Breast epithelium (tissue), 3 donors: Measurements from ENCODE around the gene PSMD1.

Source experiments
- POLR2A ChIP-seq: fragments of 450-650 bp; IDR thresholded peaks from one replicate; pipeline ENCODE4 v1.6.1; 2016; ENCODE audit warnings: antibody characterized with exemption, mild to moderate bottlenecking, moderate library complexity
- TF ChIP-seq, protein P1 (sequence below), 3 donors: fragments of 450-650 bp; IDR thresholded peaks; one replicate each; pipeline ENCODE4 v1.5.1; 2016 to 2017; ENCODE audit warnings: antibody characterized with exemption in 3 of 3, mild to moderate bottlenecking in 3 of 3, moderate library complexity in 3 of 3

DNA sequence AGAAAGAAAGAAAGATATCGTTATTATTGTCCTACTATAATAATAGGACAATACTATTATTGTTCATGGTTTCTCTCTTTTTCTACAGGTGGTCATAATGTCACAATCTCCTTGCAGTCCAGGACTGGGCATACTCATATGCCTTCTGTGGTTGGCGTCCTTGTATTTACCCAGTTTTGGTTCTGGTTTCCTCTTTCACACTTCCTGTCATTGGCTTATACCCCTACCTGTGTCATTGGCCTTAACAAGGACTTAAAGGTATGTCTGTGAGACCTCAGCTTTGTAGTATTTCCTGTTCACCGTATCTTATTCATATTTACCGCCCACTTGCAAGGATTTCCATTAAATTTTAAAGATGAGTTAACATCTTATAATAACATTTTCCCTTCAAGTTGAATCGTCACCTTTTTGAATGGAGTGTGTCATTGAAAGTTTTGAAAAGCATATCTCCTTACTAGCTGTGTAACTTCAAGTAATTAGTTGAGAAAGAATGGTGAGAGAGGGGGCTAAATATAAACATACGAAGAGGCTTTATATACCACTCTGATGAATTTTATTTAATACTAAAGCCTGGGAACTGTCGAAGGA is 104.7 kb downstream of the PSMD1 start:
- no peak for TF ChIP-seq POLR2A
- TF ChIP-seq, protein P1, sequence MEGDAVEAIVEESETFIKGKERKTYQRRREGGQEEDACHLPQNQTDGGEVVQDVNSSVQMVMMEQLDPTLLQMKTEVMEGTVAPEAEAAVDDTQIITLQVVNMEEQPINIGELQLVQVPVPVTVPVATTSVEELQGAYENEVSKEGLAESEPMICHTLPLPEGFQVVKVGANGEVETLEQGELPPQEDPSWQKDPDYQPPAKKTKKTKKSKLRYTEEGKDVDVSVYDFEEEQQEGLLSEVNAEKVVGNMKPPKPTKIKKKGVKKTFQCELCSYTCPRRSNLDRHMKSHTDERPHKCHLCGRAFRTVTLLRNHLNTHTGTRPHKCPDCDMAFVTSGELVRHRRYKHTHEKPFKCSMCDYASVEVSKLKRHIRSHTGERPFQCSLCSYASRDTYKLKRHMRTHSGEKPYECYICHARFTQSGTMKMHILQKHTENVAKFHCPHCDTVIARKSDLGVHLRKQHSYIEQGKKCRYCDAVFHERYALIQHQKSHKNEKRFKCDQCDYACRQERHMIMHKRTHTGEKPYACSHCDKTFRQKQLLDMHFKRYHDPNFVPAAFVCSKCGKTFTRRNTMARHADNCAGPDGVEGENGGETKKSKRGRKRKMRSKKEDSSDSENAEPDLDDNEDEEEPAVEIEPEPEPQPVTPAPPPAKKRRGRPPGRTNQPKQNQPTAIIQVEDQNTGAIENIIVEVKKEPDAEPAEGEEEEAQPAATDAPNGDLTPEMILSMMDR (IDR thresholded peaks at IDR 0.05) = no peak
